Epidermal melanocyte (primary cell): ENCODE results near the gene ZC3H12C.
A peak's percentile ranks its signal among the peaks of the same experiment; 100 is the strongest.

Experiments used
- DNase-seq: peaks from one replicate; pipeline ENCODE4 v3.0.0; 2011; ENCODE audit warnings: low spot score; ENCODE audit not compliant: insufficient read length

The ZC3H12C gene

GRCh38 chr11:110096496-110096895, 3.3 kb downstream of the ZC3H12C start:
- no peak for DNase-seq

- no peak for DNase-seq
Observed at GRCh38 chr11:110097459-110098012, 4.3 kb downstream of the ZC3H12C start.

- DNase-seq = no peak
Observed at GRCh38 chr11:110098645-110099044, 5.5 kb downstream of the ZC3H12C start.

DNA sequence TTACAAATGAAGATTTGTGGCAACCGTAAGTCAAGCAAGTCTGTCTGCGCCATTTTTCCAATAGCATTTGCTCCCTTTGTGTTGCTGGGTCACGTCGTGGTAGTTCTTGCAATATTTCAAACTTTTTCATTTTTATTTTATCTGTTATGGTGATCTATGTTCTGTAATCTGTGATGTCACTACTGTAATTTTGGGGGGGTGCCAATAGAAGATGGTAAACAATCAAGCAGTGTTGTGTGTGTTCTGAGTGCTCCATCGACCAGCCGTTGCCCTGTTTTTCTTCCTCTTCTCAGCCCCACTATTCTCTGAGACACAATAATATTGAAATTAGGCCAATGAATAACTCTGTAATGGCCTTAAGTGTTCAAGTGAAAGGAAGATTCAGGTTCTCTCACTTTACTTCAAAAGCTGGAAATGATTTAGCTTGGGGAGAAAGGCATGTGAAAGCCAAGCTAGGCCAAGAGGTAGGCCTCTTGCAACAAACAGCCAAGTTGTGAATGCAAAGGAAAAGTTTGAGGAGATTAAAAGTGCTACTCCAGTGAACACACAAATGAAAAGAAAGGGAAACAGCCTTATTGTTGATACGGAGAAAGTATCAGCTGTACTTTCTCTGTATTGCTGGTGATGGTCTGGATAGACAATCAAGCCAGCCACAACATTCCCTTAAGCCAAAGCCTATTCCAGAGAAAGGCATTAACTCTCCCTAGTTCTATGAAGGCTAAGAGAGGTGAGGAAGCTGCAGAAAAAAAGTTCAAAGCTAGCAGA, 7.5 kb downstream of the ZC3H12C start:
- DNase-seq = no peak

DNA sequence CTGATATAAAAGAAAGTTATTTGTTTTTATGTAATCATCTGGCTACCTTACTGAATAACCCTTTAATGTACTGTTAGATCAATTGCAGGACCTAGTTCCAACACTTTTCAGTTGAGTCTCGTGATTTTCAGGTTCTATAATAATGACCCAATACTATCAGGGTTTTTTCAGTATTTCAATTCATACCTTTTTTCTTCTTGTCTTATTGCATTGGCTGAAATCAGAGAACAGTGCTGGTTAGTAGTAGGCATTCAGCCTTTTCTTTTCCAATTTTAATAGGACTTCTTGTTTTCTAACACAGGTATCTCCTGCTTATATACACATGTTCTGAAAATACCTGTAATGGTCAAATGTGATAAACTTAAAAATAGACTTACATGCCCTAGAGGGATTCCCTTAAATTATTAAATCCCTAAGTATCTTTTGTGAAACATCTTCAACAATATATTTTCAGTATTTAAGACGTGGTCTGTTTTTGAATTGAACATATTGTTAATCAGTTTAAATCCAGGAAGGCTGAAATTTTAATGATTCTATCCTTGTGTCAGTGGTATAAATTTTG, 13.6 kb downstream of the ZC3H12C start:
- no peak for DNase-seq

- DNase-seq = no peak
Observed at GRCh38 chr11:110110854-110111253, 17.7 kb downstream of the ZC3H12C start.

GRCh38 chr11:110112457-110112856, 19.3 kb downstream of the ZC3H12C start:
- no peak for DNase-seq

DNA sequence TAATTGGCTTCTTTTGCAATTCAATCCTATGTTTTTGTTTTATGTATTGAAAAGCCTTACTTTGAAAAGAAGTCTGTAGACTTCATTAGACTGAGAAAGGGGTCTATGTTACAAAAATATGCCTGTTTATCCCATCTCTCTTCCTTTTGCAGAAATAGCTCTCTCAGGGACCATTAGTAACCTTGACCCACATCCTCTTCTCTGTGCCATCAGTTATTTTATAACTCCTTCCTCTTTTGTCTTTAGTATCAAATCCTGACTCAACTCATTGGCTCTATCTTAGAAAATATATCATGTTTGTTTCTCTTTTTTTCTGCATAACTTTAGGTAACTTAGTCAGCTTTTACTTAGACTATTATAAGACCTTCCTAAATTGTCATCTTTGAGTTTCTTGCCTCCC, 20.3 kb downstream of the ZC3H12C start:
- DNase-seq = no peak

GRCh38 chr11:110113973-110114372, 20.8 kb downstream of the ZC3H12C start:
- no peak for DNase-seq

DNA sequence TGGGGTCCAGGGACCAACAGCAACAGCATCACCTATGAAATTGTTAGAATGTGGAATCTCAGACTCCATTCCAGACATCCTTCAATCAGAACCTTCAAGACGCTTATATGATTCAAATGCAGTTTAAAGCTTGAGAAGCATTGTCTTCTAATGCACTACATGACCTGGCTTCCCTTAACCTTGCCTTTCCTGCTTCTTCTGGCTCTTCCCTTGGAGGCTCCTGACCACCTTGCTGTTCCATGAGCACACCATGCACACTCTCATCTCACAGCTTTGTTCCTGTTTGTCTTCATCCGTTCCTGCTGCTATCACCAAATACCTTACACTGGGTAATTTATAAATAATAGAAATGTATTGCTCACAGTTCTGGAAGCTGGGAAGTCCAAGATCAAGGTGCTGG, 26.1 kb downstream of the ZC3H12C start:
- no peak for DNase-seq

- DNase-seq = no peak
Observed at GRCh38 chr11:110121204-110121603, 28.0 kb downstream of the ZC3H12C start.

- DNase-seq = no peak
Observed at GRCh38 chr11:110123003-110123402, 29.8 kb downstream of the ZC3H12C start.

DNA sequence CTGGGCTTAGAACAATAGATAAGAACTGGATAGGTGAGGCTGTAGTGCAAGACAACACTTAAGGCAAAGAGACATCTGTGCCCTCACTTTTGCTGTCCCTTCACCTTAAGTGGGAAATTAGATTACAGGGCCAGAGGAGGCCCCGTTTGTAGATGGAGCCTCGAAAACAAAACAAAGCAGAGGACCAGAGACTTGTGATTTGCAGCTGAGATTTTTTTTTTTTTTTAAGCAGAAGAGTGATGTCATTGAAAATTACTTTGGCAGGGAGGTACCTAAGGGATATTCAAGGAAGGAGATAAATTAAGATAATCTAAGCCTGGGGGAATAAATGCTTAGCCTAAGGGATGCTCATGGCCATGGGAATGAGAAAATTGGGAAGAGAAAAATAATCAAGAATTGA, 31.4 kb downstream of the ZC3H12C start:
- DNase-seq = no peak

- DNase-seq = no peak
Observed at GRCh38 chr11:110125632-110126031, 32.4 kb downstream of the ZC3H12C start.

GRCh38 chr11:110126936-110127335, 33.7 kb downstream of the ZC3H12C start:
- DNase-seq = no peak

DNA sequence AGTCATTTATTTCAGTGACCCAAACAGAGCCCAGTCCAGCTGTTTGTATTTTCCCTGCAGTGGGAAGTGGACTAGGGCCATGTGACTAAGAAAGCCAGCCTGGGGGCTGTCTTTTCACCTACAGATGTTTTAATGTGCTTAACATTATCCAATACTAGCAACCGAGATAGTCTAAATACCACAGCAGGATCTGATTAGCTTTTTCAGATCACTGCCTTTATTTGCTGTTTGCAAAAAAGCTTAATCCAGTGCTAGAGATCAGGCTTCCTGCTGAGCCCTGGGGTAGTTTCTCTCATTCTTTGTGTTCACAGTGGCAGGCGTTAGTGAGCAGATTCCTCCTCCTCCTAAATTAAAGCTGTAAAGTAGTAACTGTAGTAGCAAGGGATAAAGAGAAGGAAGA, 35.0 kb downstream of the ZC3H12C start:
- peak; percentile 22 for DNase-seq

DNA sequence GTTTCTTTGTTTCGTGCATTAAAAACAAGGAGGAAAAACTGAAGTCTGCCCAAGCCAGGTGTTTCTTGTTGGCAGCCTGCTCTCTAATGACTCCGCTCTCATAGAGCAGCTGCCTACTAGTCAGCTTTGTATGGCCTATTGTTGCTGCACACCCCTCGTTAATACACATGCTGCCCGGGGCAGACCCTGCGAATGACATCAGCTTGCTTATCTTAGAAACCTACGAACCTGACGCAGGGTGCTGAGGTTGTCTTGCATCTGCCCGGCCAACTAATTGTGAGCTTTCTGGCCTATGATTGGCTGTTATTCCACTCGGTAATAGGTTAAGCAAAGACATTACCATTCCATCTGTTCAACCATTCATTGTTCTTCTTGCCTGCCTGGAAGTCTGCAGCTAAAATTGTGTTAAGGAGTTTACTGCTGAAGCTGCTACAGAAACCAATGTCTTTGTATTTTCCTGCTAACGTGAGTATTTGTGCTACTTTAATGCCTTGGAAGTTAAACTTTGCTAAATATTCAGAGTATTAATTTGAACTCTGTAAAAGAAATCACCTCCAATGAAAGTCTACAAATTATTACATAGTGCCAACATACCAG, 37.5 kb downstream of the ZC3H12C start:
- DNase-seq = no peak

DNA sequence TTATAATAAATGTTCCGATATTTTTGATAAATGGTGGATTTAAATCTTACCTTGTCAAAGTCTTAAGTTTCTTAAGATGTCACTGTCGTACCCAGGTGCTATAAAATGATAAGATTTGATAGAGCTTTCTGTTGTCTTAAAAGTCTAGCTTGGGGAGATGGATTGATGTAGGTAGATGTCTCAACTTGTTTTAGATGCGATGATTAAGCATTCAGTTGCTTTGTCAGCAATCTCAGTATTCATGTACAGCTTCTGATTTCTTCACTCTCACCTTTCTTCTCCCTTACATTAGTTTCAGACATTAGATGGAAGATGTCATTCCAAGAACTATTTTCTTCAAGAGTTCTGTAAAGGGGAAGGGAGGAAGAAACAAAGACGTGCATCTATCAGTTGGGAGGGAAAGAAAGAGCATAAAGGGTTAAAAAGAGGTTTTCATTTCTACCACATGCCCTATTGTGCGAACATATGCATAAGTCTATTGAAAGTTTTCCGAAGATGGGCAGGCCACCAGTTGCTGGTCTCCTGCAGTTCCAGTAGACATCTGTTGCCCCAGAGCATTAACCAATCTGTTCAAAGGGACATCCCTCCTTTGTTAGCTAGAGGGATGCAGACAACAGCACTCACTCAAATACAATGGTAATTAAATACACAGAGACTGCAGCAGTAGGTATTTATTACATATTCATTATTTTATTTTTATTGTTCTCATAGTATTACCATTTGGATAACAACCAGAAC, 38.4 kb downstream of the ZC3H12C start:
- DNase-seq = no peak

GRCh38 chr11:110133160-110133559, 40.0 kb downstream of the ZC3H12C start:
- DNase-seq = no peak

GRCh38 chr11:110134110-110134509, 40.9 kb downstream of the ZC3H12C start:
- DNase-seq = no peak

- no peak for DNase-seq
Observed at GRCh38 chr11:110141812-110142211, 48.6 kb downstream of the ZC3H12C start.
